Measurements from ENCODE around the gene CNBP.

GRCh38 chr3:129176051-129176450, 7.6 kb downstream of the CNBP start:
- TF ChIP-seq, protein P1, sequence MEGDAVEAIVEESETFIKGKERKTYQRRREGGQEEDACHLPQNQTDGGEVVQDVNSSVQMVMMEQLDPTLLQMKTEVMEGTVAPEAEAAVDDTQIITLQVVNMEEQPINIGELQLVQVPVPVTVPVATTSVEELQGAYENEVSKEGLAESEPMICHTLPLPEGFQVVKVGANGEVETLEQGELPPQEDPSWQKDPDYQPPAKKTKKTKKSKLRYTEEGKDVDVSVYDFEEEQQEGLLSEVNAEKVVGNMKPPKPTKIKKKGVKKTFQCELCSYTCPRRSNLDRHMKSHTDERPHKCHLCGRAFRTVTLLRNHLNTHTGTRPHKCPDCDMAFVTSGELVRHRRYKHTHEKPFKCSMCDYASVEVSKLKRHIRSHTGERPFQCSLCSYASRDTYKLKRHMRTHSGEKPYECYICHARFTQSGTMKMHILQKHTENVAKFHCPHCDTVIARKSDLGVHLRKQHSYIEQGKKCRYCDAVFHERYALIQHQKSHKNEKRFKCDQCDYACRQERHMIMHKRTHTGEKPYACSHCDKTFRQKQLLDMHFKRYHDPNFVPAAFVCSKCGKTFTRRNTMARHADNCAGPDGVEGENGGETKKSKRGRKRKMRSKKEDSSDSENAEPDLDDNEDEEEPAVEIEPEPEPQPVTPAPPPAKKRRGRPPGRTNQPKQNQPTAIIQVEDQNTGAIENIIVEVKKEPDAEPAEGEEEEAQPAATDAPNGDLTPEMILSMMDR (IDR thresholded peaks at IDR 0.05 in 4 of 5, conservative IDR thresholded peaks at IDR 0.05 in 1 of 5): no peak
- no peak for TF ChIP-seq POLR2A (IDR thresholded peaks at IDR 0.05)
